Body of pancreas (tissue), 4 donors: ENCODE results near the gene DNMT3A. TPM values are rescaled to one million over a fixed set of nuclear protein-coding genes. Genes with fewer than 3 reads are reported as not detected.

Source experiments
- ATAC-seq: fragments of 150-250 bp; one replicate; pipeline ENCODE4 v1.9.1; 2016
- DNase-seq, 4 donors: peaks; one replicate each; pipeline ENCODE4 v3.0.0-alpha.2; 2019
- H3K27ac ChIP-seq, 4 donors: fragments of 200-600 bp; sonication (generic); 1 replicate in 3 of 4; 2 replicates in 1 of 4; pipeline versions ENCODE4 v1.5.1 to v1.6.1; 2016 to 2019; ENCODE audit warnings: mild to moderate bottlenecking in 1 of 4, mixed read lengths in 1 of 4, moderate library complexity in 1 of 4
- H3K27me3 ChIP-seq, 2 donors: fragments of 200-600 bp; sonication (generic); one replicate each; pipeline ENCODE4 v1.6.0; 2016; ENCODE audit warnings: mild to moderate bottlenecking in 1 of 2
- H3K36me3 ChIP-seq, 2 donors: fragments of 200-600 bp; sonication (generic); replicated peaks in 1 of 2; 2 replicates each; pipeline ENCODE4 v1.5.1; 2016; ENCODE audit warnings: low read depth in 2 of 2; ENCODE audit not compliant: insufficient read depth in 1 of 2
- H3K4me1 ChIP-seq: fragments of 200-600 bp; sonication (generic); one replicate; pipeline ENCODE4 v1.6.0; 2016
- H3K4me3 ChIP-seq, 2 donors: fragments of 200-600 bp; sonication (generic); 1 replicate in 1 of 2; 2 replicates in 1 of 2; pipeline ENCODE4 v1.5.1; 2016 to 2019
- H3K9me3 ChIP-seq, 3 donors: fragments of 200-600 bp; sonication (generic); 1 replicate in 2 of 3; 2 replicates in 1 of 3; pipeline ENCODE4 v1.5.1; 2016
- POLR2A ChIP-seq, 3 donors: fragments of 450-650 bp; IDR thresholded peaks; one replicate each; pipeline ENCODE4 v1.6.1; 2016; ENCODE audit warnings: antibody characterized with exemption in 3 of 3, mild to moderate bottlenecking in 2 of 3
- WGBS, 2 donors: methylation state at CpG; one replicate each; pipeline ENCODE4 v1.1.5; 2017; 5-methylcytosine and 5-hydroxymethylcytosine counted together
- intact Hi-C: fragments of 100-400 bp; cut with DNase I; formaldehyde crosslinking; loops from one replicate; pipeline ENCODE4 v1.15.1; 2023
- total RNA-seq, 2 donors: library from RNA; depleted of rRNA; stranded (reverse); fragments of >200 nt; gene quantifications; one replicate each; pipeline ENCODE4 v1.1.0, GENCODE V29; 2016
- TF ChIP-seq, protein P1 (sequence below), 7 experiments: fragments of 450-650 bp in 4 of 7; fragments of 200-600 bp in 3 of 7; sonication (generic) in 3 of 7; IDR thresholded peaks; one replicate each; pipeline ENCODE4 v1.5.1; 2016 to 2019; ENCODE audit warnings: antibody characterized with exemption in 7 of 7

Gene DNMT3A
- total RNA-seq, 2 donors from 2014 or later: 18.7 to 27.4 TPM

- Histone ChIP-seq H3K9me3 (no peaks in the 10 kb centered on the region), H3K4me1 (peaks cover 25% of the 10 kb centered on the region), H3K27me3 (no peaks in the 10 kb centered on the region), H3K4me3 (no peak overlapping the region), H3K27ac (peak overlapping the region in 3 of 4 donors; percentile 26 to 45 (median 32)), H3K36me3 (peaks cover 0 to 13% of the 10 kb centered on the region in 2 donors)
- no peak for TF ChIP-seq POLR2A (IDR thresholded peaks at IDR 0.05)
- TF ChIP-seq, protein P1, sequence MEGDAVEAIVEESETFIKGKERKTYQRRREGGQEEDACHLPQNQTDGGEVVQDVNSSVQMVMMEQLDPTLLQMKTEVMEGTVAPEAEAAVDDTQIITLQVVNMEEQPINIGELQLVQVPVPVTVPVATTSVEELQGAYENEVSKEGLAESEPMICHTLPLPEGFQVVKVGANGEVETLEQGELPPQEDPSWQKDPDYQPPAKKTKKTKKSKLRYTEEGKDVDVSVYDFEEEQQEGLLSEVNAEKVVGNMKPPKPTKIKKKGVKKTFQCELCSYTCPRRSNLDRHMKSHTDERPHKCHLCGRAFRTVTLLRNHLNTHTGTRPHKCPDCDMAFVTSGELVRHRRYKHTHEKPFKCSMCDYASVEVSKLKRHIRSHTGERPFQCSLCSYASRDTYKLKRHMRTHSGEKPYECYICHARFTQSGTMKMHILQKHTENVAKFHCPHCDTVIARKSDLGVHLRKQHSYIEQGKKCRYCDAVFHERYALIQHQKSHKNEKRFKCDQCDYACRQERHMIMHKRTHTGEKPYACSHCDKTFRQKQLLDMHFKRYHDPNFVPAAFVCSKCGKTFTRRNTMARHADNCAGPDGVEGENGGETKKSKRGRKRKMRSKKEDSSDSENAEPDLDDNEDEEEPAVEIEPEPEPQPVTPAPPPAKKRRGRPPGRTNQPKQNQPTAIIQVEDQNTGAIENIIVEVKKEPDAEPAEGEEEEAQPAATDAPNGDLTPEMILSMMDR (IDR thresholded peaks at IDR 0.05): no peak
- 43 to 60% methylated on average over 6 to 14 of the region's 16 CpGs for WGBS, 2 donors
- DNase-seq (peak in 3 of 4 donors; percentile 31 to 44 (median 40)), ATAC-seq (peak; percentile 36)
- intact Hi-C loops: no loop called here
Measured at GRCh38 chr2:25230198-25230947, 111.4 kb downstream of the DNMT3A start.

DNA sequence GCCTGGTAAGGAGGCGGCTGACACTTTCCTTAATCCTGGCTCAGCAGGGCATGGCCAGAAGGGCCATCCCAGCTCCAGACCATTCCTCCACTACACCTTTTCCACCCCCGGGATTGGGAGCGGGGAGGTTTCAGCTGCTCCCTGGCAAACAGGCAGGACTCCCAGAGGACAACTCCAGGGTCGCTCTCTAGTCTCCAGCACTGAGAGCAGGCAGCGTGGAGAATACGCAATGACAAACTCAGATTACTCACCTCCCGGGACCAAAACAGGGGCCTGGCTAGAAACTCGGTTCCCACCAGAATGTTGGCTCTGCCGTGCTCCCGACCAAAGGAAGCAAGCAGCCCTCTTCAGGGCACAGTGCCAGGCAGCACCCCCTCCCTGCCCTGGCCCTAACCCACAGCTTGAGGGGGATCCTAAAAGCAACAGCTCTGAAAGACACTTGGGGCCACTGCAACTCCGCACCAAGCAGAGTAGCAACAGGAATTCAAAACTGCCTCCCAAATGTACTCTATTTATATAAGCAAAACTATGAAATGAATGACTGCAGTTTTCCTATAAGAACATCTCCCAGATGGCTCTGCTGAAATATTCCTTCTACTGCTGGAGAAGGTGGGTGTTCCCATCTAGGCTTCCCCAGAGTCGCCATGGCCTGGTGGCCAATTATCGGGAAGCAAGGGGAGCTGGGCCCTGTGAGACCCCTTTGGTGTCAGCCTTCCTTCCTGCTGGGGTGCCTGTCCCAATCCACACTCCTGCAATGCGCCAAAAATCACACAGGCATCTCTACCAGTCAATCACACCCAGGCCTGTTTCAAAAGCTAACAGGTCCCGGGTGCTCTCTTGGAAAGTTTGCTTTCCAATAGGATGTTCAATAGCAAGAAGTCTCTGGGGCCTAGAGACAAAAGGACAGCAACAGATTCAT is 112.2 kb downstream of the DNMT3A start:
- DNase-seq (no peak), ATAC-seq (peak; percentile 8)
- TF ChIP-seq, protein P1 (IDR thresholded peaks at IDR 0.05): no peak
- TF ChIP-seq POLR2A (IDR thresholded peaks at IDR 0.05): no peak
- peaks cover 25% of the 10 kb centered on the region for H3K4me1 ChIP-seq
- intact Hi-C loops: no loop called here
- WGBS, 2 donors: 64 to 75% methylated on average over 12 to 15 of the region's 15 CpGs
- H3K9me3 ChIP-seq: no peaks in the 10 kb centered on the region
- peak overlapping the region in 3 of 4 donors; percentile 26 to 45 (median 32) for H3K27ac ChIP-seq
- no peak overlapping the region for H3K4me3 ChIP-seq
- peaks cover 0 to 12% of the 10 kb centered on the region in 2 donors for H3K36me3 ChIP-seq
- H3K27me3 ChIP-seq: no peaks in the 10 kb centered on the region

DNA sequence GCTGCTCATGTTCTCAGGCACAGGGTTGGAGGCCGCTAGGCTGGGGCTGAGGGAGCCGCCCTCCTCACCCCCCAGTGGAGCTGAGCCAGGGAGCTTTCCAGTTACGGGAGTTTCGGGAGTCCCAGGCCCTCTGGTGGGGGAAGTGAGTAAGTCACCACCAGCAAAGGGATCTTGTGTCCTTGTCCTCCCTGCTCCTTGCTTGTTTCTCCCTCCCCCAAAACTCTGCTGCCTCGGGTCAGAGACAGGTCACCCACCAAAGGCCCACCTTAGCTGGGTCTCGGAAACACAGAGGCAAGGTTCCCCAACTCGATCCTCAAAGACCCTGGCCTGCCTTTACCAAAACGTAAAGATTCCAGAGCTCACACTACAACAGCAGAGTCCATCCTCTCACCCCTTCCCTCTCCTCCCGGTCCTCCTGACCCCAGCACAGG is 112.9 kb downstream of the DNMT3A start:
- TF ChIP-seq POLR2A (IDR thresholded peaks at IDR 0.05): no peak
- TF ChIP-seq, protein P1 (IDR thresholded peaks at IDR 0.05): peak; percentile 37 to 71 (median 55)
- Histone ChIP-seq H3K4me1 (peaks cover 25% of the 10 kb centered on the region), H3K36me3 (peaks cover 0 to 7% of the 10 kb centered on the region in 2 donors), H3K27me3 (no peaks in the 10 kb centered on the region), H3K27ac (no peak overlapping the region), H3K4me3 (no peak overlapping the region), H3K9me3 (no peaks in the 10 kb centered on the region)
- peak; percentile 68 to 82 (median 76) for DNase-seq
- ATAC-seq: peak; percentile 84
- intact Hi-C loops: no loop called here
- WGBS, 2 donors: 17 to 19% methylated on average over 6 to 9 of the region's 9 CpGs

GRCh38 chr2:25227576-25227975 is 114.1 kb downstream of the DNMT3A start:
- TF ChIP-seq POLR2A (IDR thresholded peaks at IDR 0.05): no peak
- Histone ChIP-seq H3K36me3 (no peaks in the 10 kb centered on the region), H3K9me3 (no peaks in the 10 kb centered on the region), H3K4me1 (peaks cover 25% of the 10 kb centered on the region), H3K27me3 (no peaks in the 10 kb centered on the region), H3K27ac (no peak overlapping the region), H3K4me3 (no peak overlapping the region)
- intact Hi-C loops: no loop called here
- whole genome bisulfite sequencing, 2 donors: 84 to 89% methylated on average over 7 of the region's 7 CpGs
- DNase-seq (no peak), ATAC-seq (no peak)

DNA sequence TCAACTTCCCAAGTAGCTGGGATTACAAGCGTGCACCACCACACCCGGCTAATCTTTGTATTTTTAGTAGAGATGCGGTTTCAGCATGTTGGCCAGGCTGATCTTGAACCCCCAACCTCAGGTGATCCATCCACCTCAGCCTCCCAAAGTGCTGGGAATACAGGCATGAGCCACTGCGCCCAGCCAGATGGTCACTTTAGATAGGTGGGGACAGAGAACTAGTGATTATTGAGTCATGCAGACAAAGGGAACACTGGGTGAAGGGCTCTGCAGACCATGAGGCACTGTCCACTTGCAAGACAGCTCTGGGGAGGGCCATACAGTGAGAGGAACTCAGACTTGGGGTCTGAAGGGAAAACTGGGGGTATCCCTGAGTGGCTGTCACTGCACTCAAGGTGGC is 114.9 kb downstream of the DNMT3A start:
- intact Hi-C loops: no loop called here
- H3K4me1 ChIP-seq: peaks cover 25% of the 10 kb centered on the region
- DNase-seq (no peak), ATAC-seq (no peak)
- no peaks in the 10 kb centered on the region for H3K27me3 ChIP-seq
- no peaks in the 10 kb centered on the region for H3K9me3 ChIP-seq
- WGBS, 2 donors: 94 to 96% methylated on average over 4 of the region's 4 CpGs
- no peak overlapping the region for H3K4me3 ChIP-seq
- TF ChIP-seq POLR2A (IDR thresholded peaks at IDR 0.05): no peak
- TF ChIP-seq, protein P1 (IDR thresholded peaks at IDR 0.05): no peak
- no peak overlapping the region for H3K27ac ChIP-seq
- H3K36me3 ChIP-seq: no peaks in the 10 kb centered on the region
